Measurements from ENCODE around the gene WDR89. TPM values are rescaled to one million over a fixed set of nuclear protein-coding genes. Genes with fewer than 3 reads are reported as not detected.
"Not testable (repeated sequence)": the region's sequence is repeated elsewhere in the genome, so short reads cannot be mapped to it uniquely, and the experiment has no call there.

The WDR89 gene
- total RNA-seq, 1 experiment from 2014 or later: 23.6 TPM

DNA sequence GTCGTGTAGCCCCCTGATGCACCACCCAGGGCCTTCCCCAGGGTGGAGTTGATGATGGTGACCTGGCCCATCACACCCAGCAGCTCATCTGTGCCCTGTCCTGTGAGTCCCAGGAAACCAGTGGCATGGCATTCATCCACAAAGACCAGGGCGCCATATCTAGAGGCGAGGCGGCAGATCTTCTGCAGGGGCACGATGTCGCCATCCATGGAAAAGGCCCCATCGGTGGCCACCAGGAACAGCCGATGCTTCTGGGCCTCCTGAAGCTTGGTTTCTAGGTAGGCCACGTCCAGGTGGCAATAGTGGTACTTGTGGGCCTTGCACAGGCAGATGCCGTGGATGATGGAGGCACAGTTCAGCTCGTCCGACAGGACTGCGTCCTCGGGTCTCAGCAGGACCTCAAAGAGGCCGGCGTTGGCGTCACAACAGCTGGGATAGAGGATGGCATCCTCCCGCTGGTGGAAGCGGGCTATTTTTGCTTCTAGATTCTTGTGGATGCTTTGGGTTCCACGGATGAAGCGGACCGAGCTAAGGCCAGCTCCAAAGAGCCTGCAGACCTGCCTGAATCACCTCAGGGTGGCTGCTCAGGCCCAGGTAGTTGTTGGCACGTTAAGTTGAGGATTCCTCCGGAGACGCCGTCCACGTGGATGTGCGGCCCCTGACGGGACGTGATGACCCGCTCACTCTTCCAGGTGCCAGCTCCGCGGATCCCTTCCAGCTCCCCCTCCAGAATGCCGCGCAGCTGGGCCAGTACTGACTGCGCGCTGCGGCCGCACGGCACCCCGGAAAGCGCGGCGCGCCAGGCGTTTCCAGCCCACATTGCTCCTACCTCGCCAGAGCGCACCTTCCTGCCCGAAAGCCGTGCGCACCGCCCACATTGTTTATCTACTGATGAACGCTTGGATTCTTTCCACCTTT lies 47.0 kb downstream of the WDR89 start:
- H3K4me1 ChIP-seq (ENCODE audit: insufficient read depth, low read length, poor library complexity, severe bottlenecking): no peaks in the 10 kb centered on the region
- TF ChIP-seq, protein P1, sequence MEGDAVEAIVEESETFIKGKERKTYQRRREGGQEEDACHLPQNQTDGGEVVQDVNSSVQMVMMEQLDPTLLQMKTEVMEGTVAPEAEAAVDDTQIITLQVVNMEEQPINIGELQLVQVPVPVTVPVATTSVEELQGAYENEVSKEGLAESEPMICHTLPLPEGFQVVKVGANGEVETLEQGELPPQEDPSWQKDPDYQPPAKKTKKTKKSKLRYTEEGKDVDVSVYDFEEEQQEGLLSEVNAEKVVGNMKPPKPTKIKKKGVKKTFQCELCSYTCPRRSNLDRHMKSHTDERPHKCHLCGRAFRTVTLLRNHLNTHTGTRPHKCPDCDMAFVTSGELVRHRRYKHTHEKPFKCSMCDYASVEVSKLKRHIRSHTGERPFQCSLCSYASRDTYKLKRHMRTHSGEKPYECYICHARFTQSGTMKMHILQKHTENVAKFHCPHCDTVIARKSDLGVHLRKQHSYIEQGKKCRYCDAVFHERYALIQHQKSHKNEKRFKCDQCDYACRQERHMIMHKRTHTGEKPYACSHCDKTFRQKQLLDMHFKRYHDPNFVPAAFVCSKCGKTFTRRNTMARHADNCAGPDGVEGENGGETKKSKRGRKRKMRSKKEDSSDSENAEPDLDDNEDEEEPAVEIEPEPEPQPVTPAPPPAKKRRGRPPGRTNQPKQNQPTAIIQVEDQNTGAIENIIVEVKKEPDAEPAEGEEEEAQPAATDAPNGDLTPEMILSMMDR (conservative IDR thresholded peaks at IDR 0.05; ENCODE audit: low read depth, low read length): no peak
- H3K36me3 ChIP-seq (ENCODE audit: insufficient read depth, low read length, poor library complexity, severe bottlenecking): peaks cover 12% of the 10 kb centered on the region
- no peaks in the 10 kb centered on the region for H3K27me3 ChIP-seq (replicated peaks; ENCODE audit: insufficient read depth, low read depth, low read length, poor library complexity)
- ChIA-PET POLR2A (ENCODE audit: low non-redundant PET) (interaction anchor here (0.6 kb wide), 1 partner anchor 130 kb away, joined by 4 read pairs; no protein-coding TSS in a partner anchor), CTCF (no interaction called here)
- H3K4me3 ChIP-seq (ENCODE audit: low read depth, low read length, poor library complexity, severe bottlenecking): no peak overlapping the region
- DNase-seq (ENCODE audit: low spot score): no peak
- intact Hi-C loops (cut with micrococcal nuclease; ENCODE audit: unreplicated experiment): no loop called here
- no peak overlapping the region for H3K27ac ChIP-seq (ENCODE audit: low read depth, low read length, poor library complexity, severe bottlenecking)
- no TSS peak for BruUV-seq (replicated peaks)
- H3K9me3 ChIP-seq (ENCODE audit: low read depth, low read length, poor library complexity, severe bottlenecking): peaks cover 7% of the 10 kb centered on the region

- H3K4me1 ChIP-seq (ENCODE audit: insufficient read depth, low read length, poor library complexity, severe bottlenecking); POLR2A ChIA-PET (ENCODE audit: low non-redundant PET); DNase-seq (ENCODE audit: low spot score); intact Hi-C loops (cut with micrococcal nuclease; ENCODE audit: unreplicated experiment); H3K36me3 ChIP-seq (ENCODE audit: insufficient read depth, low read length, poor library complexity, severe bottlenecking); BruUV-seq (replicated peaks); H3K27me3 ChIP-seq (replicated peaks; ENCODE audit: insufficient read depth, low read depth, low read length, poor library complexity); CTCF ChIA-PET; H3K4me3 ChIP-seq (ENCODE audit: low read depth, low read length, poor library complexity, severe bottlenecking); H3K9me3 ChIP-seq (ENCODE audit: low read depth, low read length, poor library complexity, severe bottlenecking); H3K27ac ChIP-seq (ENCODE audit: low read depth, low read length, poor library complexity, severe bottlenecking): not testable (repeated sequence)
Observed at GRCh38 chr14:63583046-63583445, 58.6 kb downstream of the WDR89 start.

DNA sequence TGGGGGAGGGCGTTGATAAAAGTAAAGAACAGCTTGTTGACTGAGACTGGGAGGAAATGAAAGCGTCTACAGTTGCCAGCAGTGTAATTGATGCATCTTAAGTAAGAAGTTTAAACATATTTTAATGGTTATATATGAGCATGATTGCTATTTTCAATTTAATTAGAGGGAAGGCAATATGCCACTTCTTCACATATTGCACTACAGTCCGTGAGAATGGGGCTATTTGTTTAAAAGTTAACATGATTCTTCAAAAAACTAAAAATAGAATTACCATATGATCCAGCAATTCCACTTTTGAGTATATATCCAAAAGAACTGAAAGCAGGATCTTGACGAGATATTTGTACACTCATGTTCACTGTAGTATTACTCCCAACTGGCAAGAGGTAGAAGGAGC lies 60.2 kb downstream of the WDR89 start:
- H3K27ac ChIP-seq (ENCODE audit: low read depth, low read length, poor library complexity, severe bottlenecking): no peak overlapping the region
- H3K27me3 ChIP-seq (replicated peaks; ENCODE audit: insufficient read depth, low read depth, low read length, poor library complexity): no peaks in the 10 kb centered on the region
- H3K4me1 ChIP-seq (ENCODE audit: insufficient read depth, low read length, poor library complexity, severe bottlenecking): no peaks in the 10 kb centered on the region
- ChIA-PET POLR2A (ENCODE audit: low non-redundant PET) (no interaction called here), CTCF (no interaction called here)
- no TSS peak for BruUV-seq (replicated peaks)
- intact Hi-C loops (cut with micrococcal nuclease; ENCODE audit: unreplicated experiment): no loop called here
- H3K4me3 ChIP-seq (ENCODE audit: low read depth, low read length, poor library complexity, severe bottlenecking): no peak overlapping the region
- TF ChIP-seq EZH2 (IDR thresholded peaks at IDR 0.05; ENCODE audit: borderline replicate concordance, low read depth, low read length, poor library complexity, severe bottlenecking): no peak
- TF ChIP-seq, protein P1 (conservative IDR thresholded peaks at IDR 0.05; ENCODE audit: low read depth, low read length): no peak
- H3K9me3 ChIP-seq (ENCODE audit: low read depth, low read length, poor library complexity, severe bottlenecking): no peaks in the 10 kb centered on the region
- no peaks in the 10 kb centered on the region for H3K36me3 ChIP-seq (ENCODE audit: insufficient read depth, low read length, poor library complexity, severe bottlenecking)
- no peak for DNase-seq (ENCODE audit: low spot score)

DNA sequence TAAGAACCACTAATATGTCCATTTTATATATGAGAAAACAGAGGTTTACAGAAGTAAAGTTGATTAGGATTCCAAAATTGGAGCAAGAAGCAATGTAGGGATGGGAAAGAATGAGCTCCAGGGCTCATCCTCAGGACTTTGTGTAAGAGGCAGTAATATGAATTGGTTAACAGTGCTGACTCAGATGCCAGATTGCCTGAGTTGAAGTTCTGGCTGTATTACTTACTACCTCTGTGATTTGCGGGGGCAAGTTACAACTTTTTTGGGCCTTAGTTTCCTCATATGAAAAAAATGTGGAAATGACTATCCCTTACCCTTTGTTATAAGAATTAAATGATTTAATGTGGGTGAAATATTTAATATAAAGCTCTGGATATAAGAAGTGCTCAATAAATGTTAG lies 63.4 kb downstream of the WDR89 start:
- no peak overlapping the region for H3K4me3 ChIP-seq (ENCODE audit: low read depth, low read length, poor library complexity, severe bottlenecking)

More for the DNA sequence above, 63.4 kb downstream of the WDR89 start:
- no peaks in the 10 kb centered on the region for H3K4me1 ChIP-seq (ENCODE audit: insufficient read depth, low read length, poor library complexity, severe bottlenecking)
- no peak for DNase-seq (ENCODE audit: low spot score)
- ChIA-PET CTCF (no interaction called here), POLR2A (ENCODE audit: low non-redundant PET) (no interaction called here)
- no peak overlapping the region for H3K27ac ChIP-seq (ENCODE audit: low read depth, low read length, poor library complexity, severe bottlenecking)
- intact Hi-C loops (cut with micrococcal nuclease; ENCODE audit: unreplicated experiment): no loop called here
- H3K36me3 ChIP-seq (ENCODE audit: insufficient read depth, low read length, poor library complexity, severe bottlenecking): no peaks in the 10 kb centered on the region
- H3K9me3 ChIP-seq (ENCODE audit: low read depth, low read length, poor library complexity, severe bottlenecking): no peaks in the 10 kb centered on the region
- no TSS peak for BruUV-seq (replicated peaks)
- H3K27me3 ChIP-seq (replicated peaks; ENCODE audit: insufficient read depth, low read depth, low read length, poor library complexity): no peaks in the 10 kb centered on the region
- TF ChIP-seq EZH2 (IDR thresholded peaks at IDR 0.05; ENCODE audit: borderline replicate concordance, low read depth, low read length, poor library complexity, severe bottlenecking): no peak

Measured in A673 (cell line).